ENCODE results near the gene PHLDB3. TPM values are rescaled to one million over a fixed set of nuclear protein-coding genes. Genes with fewer than 3 reads are reported as not detected.

Gene PHLDB3
- total and polyA plus RNA-seq, 2 donors (not counting 3 experiments of a cell fraction or from before 2014, with no cell fraction given), result 5.5 to 12.0 TPM

DNA sequence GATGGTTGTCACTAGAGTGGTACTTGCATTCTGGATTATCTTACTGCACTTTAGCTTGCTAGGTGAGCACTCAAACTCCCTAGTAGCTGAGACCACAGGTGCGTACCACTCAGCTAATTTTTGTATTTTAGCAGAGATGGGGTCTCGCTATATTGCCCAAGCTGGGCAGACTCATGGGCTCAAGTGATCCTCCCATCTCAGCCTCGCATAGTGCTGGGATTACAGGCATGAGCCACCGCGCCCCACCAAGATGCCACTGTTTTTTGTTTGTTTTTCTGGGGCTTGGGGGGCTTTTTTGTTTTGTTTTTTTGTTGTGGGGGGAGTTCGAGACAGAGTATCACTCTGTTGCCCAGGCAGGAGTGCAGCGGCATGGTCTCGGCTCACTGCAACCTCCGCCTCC lies 56.9 kb downstream of the PHLDB3 start:
- no peak overlapping the region for H3K9ac ChIP-seq (replicated peaks; ENCODE audit: extremely low read depth, insufficient read depth, low read length)
- DNase-seq (ENCODE audit: low read depth, low spot score) (no peak), FAIRE-seq (no peak)
- no peaks in the 10 kb centered on the region for H3K27me3 ChIP-seq (ENCODE audit: control insufficient read depth in 2 of 2, insufficient read depth in 2 of 2, low read length in 2 of 2)
- H3K4me1 ChIP-seq (ENCODE audit: control insufficient read depth, extremely low read depth, insufficient read depth, low read length), result no peaks in the 10 kb centered on the region
- ChIA-PET CTCF (interaction anchor here (0.7 to 6.6 kb wide), 40 partner anchors 9 to 362 kb away, joined by 3 to 833 read pairs (median 8); partner anchors contain the start of genes IRGQ, PHLDB3, ZNF575 and ZNF576), POLR2A (interaction anchor here (0.7 kb wide), 1 partner anchor 72 kb away, joined by 3 read pairs; no protein-coding TSS in a partner anchor)
- dilution Hi-C loops (cut with MboI; ENCODE audit: extremely low pct_ligation_motif_present, low sequenced_read_pairs), result no loop called here
- no peak overlapping the region for H3K4me2 ChIP-seq (ENCODE audit: insufficient read depth, low read length)
- intact Hi-C loops (cut with micrococcal nuclease), result loop anchor here (1.0 to 5.0 kb wide), 5 partner anchors 57 to 360 kb away; partner anchors contain the start of gene PHLDB3
- H4K20me1 ChIP-seq (replicated peaks; ENCODE audit: control insufficient read depth, extremely low read depth, insufficient read depth, low read length), result no peaks in the 10 kb centered on the region
- BruUV-seq (replicated peaks), result no TSS peak
- no peak overlapping the region for H2AFZ ChIP-seq (ENCODE audit: low read depth, low read length)
- TF ChIP-seq MYC (IDR thresholded peaks at IDR 0.05; ENCODE audit: low read depth, low read length) (no peak), EZH2 (IDR thresholded peaks at IDR 0.05; ENCODE audit: borderline replicate concordance, low read depth, low read length, severe bottlenecking) (no peak), POLR2AphosphoS5 (IDR thresholded peaks at IDR 0.05; ENCODE audit: insufficient read depth, low read depth, low read length) (no peak), CTCF (IDR thresholded peaks at IDR 0.05; ENCODE audit: extremely low read depth in 1 of 2, insufficient read depth in 1 of 2, low read depth in 1 of 2, low read length in 2 of 2) (no peak), GATA2 (IDR thresholded peaks at IDR 0.05; ENCODE audit: insufficient read depth, insufficient read length, low read depth, low read length) (no peak), POLR2A (IDR thresholded peaks at IDR 0.05; ENCODE audit: low read depth, low read length) (no peak), FOS (IDR thresholded peaks at IDR 0.05; ENCODE audit: borderline replicate concordance, insufficient read depth, low read length) (no peak), JUN (IDR thresholded peaks at IDR 0.05; ENCODE audit: borderline replicate concordance, insufficient read depth, insufficient read length, low read depth) (no peak)
- TF ChIP-seq, protein P1, sequence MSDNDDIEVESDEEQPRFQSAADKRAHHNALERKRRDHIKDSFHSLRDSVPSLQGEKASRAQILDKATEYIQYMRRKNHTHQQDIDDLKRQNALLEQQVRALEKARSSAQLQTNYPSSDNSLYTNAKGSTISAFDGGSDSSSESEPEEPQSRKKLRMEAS (IDR thresholded peaks at IDR 0.05; ENCODE audit: insufficient read depth, insufficient read length), result no peak
- no peaks in the 10 kb centered on the region for H3K36me3 ChIP-seq (ENCODE audit: control insufficient read depth in 2 of 2, extremely low read depth in 1 of 2, insufficient read depth in 2 of 2, low read length in 2 of 2)
- H3K9me1 ChIP-seq (replicated peaks; ENCODE audit: control insufficient read depth, extremely low read depth, insufficient read depth, low read length), result no peaks in the 10 kb centered on the region
- H3K9me3 ChIP-seq (replicated peaks; ENCODE audit: control insufficient read depth, insufficient read depth, low read length), result no peaks in the 10 kb centered on the region
- H3K27ac ChIP-seq (ENCODE audit: insufficient read depth, low read depth, low read length), result no peak overlapping the region
- no peak overlapping the region for H3K4me3 ChIP-seq (replicated peaks in 1 of 3; ENCODE audit: insufficient read depth in 1 of 3, low read depth in 1 of 3, low read length in 3 of 3)
- H3K79me2 ChIP-seq (ENCODE audit: control insufficient read depth, insufficient read depth, low read length), result no peaks in the 10 kb centered on the region
